SKM-1 (cell line): Measurements from ENCODE around the gene TRIM23.
A peak's percentile ranks its signal among the peaks of the same experiment; 100 is the strongest.

Experiments
- DNase-seq: peaks from one replicate; lab custom pipeline; 2025; ENCODE audit not compliant: unreplicated experiment; lab: John Stamatoyannopoulos, UW

TRIM23 gene

DNA sequence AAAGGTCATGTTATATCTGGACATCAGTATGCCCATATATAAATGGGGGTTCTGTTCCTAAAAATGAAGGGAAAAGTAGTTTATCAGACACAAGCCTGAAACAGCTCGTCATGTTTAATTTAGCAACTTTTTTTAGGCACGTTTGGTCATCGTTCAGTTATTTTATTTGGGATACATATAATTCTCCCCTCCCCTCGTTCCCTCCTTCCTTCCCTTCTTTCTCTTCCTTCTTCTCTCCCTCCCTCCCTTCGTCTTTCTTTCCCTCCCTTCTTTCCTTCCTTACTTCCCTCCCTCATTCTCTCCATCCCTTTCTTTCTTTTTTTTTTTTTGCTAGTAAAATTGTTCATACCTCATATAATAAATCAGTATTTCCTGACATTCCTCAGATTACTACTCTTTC, 57.6 kb downstream of the TRIM23 start:
- no peak for DNase-seq

DNA sequence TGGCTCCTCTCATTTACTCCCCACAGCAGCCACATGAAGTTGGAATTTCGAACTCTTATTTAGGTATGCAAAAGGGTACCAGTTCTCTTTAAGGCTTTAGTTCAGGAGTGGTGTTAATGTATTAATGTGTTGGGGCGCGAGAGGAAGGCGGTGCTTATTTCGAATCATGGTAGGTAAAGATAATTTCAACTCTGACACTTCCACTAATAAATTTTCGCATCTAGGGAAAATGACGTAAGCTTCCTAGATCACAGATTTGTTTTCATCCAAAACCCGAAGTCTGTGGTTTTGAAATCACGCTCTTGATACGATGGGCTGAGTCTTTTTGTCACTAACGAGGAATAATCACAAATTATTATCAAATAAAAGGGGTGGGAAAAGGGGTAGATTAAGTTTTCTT, 60.4 kb downstream of the TRIM23 start:
- DNase-seq, result no peak

DNA sequence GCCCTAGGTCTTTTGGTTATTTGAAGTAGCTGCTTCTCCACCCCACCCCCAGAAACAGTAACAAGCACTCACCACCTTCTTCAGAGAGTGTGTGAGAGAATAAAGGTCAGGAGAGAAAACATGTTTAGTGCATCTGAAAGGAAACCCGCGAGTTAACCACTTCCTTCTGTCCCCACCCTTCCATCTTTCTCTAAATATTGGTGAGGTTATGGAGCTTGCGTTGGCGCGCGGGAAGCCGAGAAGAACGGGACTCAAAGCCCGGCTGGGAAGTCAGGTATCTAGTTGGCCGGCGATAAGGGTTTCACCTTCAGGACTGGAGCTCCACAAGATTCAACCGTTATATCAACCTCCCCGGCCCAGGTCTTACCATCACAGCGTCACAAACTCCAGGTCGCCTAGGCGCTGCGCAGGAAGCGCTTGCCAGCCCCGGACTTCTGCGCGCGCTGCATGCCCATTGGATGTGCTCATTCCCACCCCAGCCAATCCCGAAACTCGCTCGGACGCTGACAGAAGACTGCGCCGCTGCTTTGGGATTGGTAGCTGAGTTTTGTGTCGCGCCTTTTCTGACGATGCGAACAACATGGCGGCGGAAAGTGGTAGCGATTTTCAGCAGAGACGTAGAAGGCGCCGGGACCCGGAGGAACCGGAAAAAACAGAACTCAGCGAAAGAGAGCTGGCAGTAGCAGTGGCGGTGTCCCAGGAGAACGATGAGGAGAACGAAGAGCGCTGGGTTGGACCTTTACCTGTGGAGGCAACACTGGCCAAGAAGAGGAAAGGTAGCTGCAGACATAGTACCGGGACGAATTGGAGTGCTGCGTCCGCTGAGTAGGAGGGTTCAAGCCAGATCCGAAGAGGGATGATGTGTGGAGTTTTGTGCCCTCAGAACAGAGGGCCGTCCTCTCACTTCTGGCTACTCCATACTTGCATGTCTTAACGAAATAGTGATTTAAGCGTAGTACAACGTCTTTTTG, 61.1 kb downstream of the TRIM23 start, which contains the start of the genes CENPK and PPWD1:
TSS of gene CENPK (minus strand) at position 438 of the 971 bp plus-strand sequence. CDS start 8,261 bp downstream, outside the sequence.
TSS of gene PPWD1 (plus strand) at position 566 of the 971 bp plus-strand sequence. CDS start at position 581, 15 bp downstream.
- peak; percentile 88 for DNase-seq

DNA sequence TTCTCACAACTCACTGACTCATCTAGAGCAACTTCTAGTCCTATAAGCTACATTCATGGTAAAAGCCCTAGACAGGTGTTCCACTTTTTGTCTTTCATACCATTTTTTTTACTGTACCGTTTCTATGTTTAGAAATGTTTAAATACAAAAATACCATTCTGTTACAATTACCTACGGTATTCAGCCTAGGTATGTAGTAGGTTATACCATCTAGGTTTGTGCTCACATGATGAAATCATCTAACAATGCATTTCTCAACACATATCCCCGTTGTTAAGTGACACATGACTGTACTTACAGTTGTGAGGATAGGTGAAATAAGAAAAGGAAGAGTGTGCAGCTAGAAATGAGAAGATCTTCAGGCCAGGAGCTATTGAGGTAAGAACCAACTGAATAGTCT, 67.4 kb downstream of the TRIM23 start:
- DNase-seq, result no peak

DNA sequence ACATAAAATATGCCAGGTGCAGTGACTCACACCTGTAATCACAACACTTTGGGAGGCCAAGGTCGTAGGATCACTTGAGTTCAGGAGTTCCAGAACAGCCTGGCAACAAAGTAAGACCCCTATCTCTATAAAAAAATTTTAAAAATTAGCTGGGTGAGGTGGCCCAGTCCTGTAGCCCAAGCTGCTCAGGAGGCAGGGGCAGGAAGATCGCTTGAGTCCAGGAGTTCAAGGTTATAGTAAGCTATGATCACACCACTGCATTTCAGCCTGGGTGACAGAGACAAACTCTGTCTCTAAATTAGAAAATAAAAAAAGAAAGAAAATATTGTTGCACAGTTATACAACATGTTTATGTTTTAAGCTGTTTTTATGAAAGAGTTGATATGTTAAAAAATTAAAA, 68.0 kb downstream of the TRIM23 start:
- no peak for DNase-seq

DNA sequence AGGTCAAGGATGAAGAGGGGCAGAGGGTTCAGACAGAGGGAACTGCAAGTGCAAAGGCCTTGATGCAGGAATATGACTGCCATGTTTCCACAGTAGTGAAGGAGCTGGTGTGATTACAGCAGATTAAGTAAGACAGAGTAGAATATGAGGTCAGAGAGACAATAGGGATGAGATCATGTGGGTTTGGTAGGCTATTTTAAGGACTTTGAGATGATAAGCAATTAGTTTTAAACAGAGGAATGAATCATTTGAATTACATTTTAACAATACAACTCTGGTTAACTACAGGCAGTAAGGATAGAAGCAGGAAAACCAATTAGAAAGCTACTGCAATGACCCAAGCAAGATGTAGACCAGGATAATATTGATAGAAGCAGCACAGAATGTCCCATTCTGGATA, 68.8 kb downstream of the TRIM23 start:
- DNase-seq, result no peak

DNA sequence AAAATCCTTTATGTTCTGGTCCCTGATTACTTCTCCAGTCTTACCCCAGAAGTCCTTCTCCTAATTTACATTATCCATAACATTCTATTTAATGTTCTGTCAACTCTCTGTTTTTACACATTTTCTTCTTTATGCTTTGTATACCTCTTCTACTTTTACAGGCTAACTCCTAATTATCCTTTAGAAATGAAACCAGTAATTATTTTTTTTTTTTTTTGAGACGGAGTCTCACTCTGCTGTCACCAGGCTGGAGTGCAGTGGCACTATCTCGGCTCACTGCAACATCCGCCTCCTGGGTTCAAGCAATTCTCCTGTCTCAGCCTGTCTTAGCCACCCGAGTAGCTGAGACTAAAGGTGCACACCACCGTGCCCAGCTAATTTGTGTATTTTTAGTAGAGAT, 70.2 kb downstream of the TRIM23 start:
- DNase-seq, result no peak

DNA sequence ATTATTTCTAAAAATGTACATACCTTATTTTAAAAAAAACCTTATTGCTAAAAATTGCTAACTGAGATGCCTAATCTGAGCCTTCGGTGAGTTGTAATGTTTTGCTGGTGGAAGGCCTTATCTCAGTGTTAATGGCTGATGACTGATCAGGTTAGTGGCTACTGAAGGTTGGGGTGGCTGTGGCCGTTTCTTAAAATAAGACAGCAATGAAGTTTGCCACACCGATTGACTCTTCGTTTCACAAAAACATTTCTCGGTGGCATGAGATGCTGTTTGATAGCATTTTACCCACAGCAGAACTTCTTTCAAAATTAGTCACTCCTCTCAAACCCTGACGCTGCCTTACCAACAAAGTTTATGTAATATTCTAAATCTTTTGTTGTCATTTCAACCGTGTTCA, 75.9 kb downstream of the TRIM23 start:
- DNase-seq, result no peak

DNA sequence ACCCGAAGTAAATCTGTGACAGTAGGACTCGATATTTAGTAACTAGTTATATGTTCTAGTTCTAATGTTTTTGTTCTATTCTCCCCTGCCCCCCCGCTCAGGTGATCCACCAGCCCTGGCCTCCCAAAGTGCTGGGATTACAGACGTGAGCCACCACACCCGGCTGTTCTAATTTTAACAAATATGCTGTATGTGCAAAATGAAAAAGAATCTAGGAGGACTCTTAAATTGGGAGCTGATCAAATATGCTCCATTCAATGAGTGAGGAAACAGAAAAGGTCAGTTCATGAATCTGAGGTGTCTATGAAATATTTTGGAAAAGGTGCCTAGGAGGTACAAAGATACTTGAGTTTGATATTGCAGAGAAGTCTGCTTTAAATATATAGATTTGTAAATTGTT, 78.0 kb downstream of the TRIM23 start:
- no peak for DNase-seq

DNA sequence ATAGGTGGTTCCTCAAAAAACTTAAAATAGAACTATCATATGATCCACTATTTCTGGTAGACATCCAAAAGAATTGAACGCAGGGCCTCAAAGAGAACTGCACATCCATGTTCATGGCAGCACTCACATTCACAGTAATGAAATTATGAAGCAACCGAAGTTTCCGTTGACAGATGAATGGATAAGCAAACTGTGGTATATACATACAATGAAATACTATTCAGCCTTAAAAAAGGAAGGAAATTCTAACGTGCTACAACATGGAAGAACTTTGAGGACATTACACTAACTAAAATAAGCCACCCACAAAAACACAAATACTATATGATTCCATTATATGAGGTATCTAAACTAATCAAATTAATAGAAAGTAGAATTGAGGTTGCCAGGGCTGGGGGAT, 79.7 kb downstream of the TRIM23 start:
- DNase-seq, result no peak

DNA sequence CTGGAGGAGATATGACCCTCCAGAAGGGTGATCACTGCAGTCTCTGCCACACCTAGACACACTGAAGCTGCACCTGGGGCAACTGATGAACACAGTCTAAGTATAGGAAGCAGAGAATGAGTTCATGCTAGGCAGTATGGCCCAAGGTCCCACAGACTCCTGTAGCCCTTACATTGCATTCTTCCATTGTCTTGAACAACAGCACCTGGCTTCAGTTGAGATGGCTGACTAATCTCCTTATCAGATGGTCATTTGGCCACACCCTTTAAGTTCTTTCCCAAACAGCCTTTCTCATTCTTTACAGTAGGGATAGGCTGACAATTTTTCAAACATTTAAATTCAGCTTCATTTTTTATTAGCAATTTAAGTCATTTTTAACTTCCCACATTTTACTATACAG, 84.3 kb downstream of the TRIM23 start:
- DNase-seq, result no peak
